Erythroblast (primary cell): ENCODE results near the gene ZMIZ1.

ENCODE experiments used
- DNase-seq, 2 experiments: peaks; one replicate each; lab custom pipeline; 2025; lab: John Stamatoyannopoulos, UW
- GATA1 ChIP-seq: IDR thresholded peaks from 2 replicates; pipeline ENCODE4 v1.6.1; 2011; ENCODE audit warnings: low read depth, mild to moderate bottlenecking, control low read depth, low read length, moderate library complexity
- POLR2A ChIP-seq: IDR thresholded peaks from 2 replicates; pipeline ENCODE4 v1.6.1; 2011; ENCODE audit warnings: mild to moderate bottlenecking, low read length

ZMIZ1 gene

DNA sequence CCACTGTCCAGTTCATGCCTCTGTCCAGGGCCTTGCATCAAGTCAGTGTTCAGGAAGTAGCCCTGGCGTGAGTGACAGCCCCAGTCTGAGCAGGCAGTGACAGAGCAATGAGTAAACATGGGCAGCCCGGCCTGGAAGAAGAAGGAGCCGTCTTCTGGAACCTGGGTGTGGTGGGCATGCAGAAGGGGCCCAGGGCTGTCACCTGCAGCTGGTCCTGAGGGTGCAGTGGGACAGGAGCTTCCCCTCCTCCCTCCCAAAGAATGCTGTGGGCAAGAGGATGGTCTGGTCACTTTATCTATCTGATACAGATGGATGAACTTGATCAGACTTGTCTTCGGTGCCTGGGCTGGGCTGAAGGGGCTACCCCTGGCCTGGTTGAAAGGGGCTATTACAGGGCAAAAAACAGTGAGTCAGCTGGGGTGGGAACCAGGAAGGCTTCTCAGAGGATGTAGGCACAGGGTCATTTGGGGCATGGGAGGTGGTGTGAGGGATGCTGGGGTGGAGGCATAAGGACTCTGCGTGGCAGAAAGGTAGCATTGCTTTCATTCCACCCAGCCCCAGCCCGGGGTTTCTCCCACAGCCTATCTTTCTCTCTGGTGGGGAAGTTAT lies 235.8 kb downstream of the ZMIZ1 start:
- TF ChIP-seq GATA1 = no peak
- no peak for TF ChIP-seq POLR2A
- no peak for DNase-seq

DNA sequence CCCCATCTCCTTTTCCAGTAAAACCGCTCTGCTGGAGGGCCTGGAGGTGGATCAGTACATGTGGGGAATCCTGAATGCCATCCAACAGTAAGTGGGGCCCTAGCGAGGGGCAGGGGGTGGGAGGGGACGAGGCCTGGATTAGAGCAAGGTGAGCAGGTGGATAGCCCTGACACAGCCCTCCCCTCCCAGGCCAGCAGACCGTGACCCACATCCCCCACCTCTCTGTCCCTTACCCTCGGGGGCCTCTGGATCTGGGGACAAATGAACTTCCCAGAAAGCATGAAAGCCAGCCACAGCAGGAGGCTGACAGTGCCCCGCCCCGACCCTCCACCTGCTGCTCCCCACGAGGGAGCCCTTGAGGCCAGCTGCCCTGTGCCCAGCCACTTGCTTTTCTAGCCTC lies 236.7 kb downstream of the ZMIZ1 start:
- TF ChIP-seq GATA1 (no peak), POLR2A (no peak)
- no peak for DNase-seq

DNA sequence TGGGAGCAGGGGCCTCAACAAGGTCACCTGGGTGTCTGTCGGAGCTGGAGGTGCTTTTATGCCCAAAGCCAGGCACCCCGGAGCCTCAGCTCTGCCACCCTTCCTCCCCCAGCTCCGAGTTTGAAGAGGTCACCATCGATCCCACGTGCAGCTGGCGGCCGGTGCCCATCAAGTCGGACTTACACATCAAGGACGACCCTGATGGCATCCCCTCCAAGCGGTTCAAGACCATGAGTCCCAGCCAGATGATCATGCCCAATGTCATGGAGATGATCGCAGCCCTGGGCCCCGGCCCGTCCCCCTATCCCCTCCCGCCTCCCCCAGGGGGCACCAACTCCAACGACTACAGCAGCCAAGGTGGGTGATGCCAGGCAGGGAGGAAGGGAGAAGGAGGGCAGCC lies 237.2 kb downstream of the ZMIZ1 start:
- TF ChIP-seq POLR2A (no peak), GATA1 (no peak)
- no peak for DNase-seq

DNA sequence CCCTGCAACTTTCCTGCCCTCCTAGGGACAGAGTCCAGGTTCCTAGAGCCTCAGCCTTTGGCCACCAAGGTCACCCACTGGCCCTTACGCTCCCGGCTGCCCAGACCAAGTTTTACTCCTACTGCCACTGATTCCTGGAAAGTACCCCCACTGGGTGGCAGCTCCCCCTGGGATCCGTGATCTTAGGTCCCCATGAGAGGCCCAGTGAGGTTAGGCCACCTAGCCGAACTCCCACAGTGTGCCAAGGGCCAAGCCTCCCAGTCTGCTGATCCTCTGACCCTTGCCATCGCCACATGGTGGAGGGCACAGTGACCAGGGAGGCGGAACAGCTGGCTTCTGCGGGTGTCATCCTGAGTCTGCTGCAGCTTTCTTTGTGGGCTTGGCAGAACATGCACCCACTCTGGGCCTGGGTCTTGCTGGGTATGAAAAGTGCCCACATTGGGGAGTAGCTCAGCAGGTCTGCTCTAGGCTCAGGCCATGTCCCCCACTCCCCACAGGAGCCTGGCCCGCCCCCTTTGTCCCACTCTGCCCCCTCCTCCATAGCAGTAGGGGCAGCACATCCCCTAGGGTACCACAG lies 238.0 kb downstream of the ZMIZ1 start:
- DNase-seq = no peak
- no peak for TF ChIP-seq POLR2A
- TF ChIP-seq GATA1 = no peak

DNA sequence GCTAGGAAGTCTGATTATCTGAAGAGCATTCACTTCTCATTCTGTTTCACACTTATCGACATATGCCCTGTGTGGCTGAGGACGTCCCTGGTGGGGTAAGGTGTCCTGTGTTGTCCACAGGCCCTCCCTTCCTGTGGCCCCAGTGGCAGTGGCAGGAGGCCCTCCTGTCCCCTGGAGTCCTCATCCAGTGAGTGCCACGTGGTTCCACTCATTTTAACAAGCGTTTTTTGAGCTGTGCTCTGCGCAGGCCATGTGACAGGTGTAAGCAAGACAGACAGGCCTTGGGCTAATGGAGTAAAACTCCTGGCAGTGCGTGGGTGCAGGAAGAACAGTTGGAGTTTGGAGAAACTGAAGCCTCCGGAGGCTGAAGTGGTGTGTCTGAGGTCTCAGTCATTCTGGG lies 239.2 kb downstream of the ZMIZ1 start:
- TF ChIP-seq POLR2A = no peak
- TF ChIP-seq GATA1 = no peak
- no peak for DNase-seq

- TF ChIP-seq GATA1 (no peak), POLR2A (no peak)
- no peak for DNase-seq
These were observed 240.4 kb downstream of the ZMIZ1 start for GRCh38 chr10:79308969-79309665.

DNA sequence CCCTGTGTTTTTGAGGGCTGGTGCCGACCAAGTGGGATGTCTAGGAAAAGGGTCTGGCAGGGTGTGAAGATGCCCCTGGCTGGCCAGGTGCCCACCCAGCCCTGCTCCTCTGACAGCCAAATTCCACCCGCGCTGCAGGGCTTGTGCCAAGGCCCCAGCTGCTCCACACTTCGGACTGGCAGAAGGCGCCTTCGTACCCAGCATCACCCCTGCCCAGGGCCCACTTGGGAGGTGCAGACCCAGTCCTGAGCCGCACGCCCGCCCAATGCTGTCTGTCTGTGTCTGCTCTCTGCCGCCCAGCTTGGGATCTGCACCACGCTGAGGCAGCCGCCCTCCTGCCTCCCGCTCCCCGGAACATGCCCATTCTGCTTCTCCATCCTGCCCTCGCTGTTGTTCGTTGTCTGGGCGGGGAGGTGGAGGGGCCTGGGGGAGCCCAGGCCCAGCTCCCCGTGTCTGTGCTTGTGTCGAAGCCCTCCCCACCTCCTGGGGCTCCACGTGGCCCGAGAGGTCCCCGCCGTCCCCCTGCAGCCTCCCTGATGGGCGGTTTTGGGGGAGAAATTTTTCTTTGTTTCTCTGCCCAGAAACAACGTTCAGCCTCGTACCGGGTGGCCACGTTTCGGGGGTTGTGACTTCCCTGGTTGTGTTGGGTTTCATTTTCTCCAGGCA lies 241.6 kb downstream of the ZMIZ1 start:
- DNase-seq = no peak
- TF ChIP-seq POLR2A = no peak
- no peak for TF ChIP-seq GATA1

DNA sequence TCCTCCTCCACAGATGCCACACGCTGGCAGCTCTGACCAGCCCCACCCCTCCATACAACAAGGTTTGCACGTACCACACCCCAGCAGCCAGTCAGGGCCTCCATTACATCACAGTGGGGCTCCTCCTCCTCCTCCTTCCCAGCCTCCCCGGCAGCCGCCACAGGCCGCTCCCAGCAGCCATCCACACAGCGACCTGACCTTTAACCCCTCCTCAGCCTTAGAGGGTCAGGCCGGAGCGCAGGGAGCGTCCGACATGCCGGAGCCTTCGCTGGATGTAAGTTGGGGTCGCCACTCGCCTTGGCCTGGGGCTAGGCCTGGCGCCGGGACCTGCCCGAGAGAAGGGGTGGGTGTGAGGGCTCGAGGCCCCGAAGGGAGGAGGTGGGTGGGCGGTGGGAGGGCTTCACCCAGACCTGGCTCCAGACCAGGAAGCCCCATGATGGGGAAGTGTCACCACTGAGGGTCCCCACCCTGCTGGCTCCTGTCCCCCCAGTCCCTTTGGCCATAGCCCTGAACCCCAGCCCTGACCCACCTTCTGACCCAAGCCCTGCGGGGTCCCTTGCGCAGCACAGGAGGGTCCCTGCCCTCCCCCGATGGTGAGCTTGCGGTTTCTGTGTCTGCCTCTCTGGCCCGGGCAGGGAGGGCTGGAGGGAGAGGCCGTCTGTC lies 242.3 kb downstream of the ZMIZ1 start:
- no peak for DNase-seq
- TF ChIP-seq POLR2A (no peak), GATA1 (no peak)

- no peak for DNase-seq
These were observed 243.0 kb downstream of the ZMIZ1 start for GRCh38 chr10:79311581-79312407.

GRCh38 chr10:79312601-79313187 lies 243.9 kb downstream of the ZMIZ1 start:
- no peak for TF ChIP-seq GATA1
- no peak for TF ChIP-seq POLR2A
- DNase-seq = no peak

More at GRCh38 chr10:79311581-79312407, 243.0 kb downstream of the ZMIZ1 start:
- no peak for TF ChIP-seq GATA1

DNA sequence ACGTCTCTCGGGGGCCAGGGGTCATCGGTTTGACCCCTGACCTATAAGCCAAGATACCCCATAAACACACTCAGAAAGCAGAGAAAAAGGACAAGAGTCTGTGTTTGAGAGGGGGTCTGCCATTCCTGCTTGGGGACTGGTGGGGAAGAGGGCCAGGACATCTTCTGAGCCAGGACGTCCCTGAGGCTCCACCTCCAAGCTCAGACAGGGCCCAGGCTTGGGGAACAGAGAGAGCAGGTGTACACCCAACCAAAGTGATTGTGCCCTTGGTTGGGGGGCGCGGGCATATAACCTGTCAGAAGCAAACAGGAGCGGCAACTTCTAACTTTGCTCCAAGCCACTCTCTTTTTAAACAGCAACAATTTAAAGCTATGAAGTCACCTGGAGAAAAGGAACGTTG lies 244.6 kb downstream of the ZMIZ1 start:
- TF ChIP-seq POLR2A = no peak
- TF ChIP-seq GATA1 = no peak
- no peak for DNase-seq

- TF ChIP-seq GATA1 = no peak
- TF ChIP-seq POLR2A = no peak
- DNase-seq = no peak
These were observed 245.2 kb downstream of the ZMIZ1 start for GRCh38 chr10:79313911-79314439.
